Right cardiac atrium (tissue), 5 donors: ENCODE data around the gene TRAPPC2L. TPM values are rescaled to one million over a fixed set of nuclear protein-coding genes. Genes with fewer than 3 reads are reported as not detected.

Source experiments
- ATAC-seq, 2 donors: fragments of 200-7000 bp; cut with Tn5 transposase; one replicate each; pipeline versions ENCODE4 v1.8.0 to v1.9.1; 2020; ENCODE audit warnings: moderate library complexity in 2 of 2, mild to moderate bottlenecking in 1 of 2
- DNase-seq, 3 donors: peaks; one replicate each; pipeline ENCODE4 v3.0.0-alpha.2; 2020
- H3K27ac ChIP-seq: one replicate; pipeline ENCODE4 v1.5.1; 2013; ENCODE audit warnings: mild to moderate bottlenecking, low read length, control low read depth, moderate library complexity
- H3K27me3 ChIP-seq: one replicate; pipeline ENCODE4 v1.6.1; 2013; ENCODE audit not compliant: control insufficient read depth, insufficient read depth
- H3K4me1 ChIP-seq: one replicate; pipeline ENCODE4 v1.6.1; 2013; ENCODE audit warnings: low read length; ENCODE audit not compliant: control insufficient read depth, insufficient read depth
- H3K4me3 ChIP-seq: one replicate; pipeline ENCODE4 v1.5.1; 2013; ENCODE audit warnings: low read length, control low read depth
- H3K9me3 ChIP-seq: one replicate; pipeline ENCODE4 v1.6.1; 2013; ENCODE audit warnings: low read length; ENCODE audit not compliant: control insufficient read depth
- WGBS: extraction: QIAGEN DNeasy Blood & Tissue Kit; methylation state at CpG from one replicate; pipeline ENCODE4 v1.1.7; 2013; 5-methylcytosine and 5-hydroxymethylcytosine counted together
- intact Hi-C, 4 donors: fragments of 100-400 bp; cut with DNase I; formaldehyde crosslinking; loops; one replicate each; pipeline versions ENCODE4 v1.11.0 to v1.14.0; 2022 to 2023
- polyA plus RNA-seq: library from polyadenylated mRNA; stranded (reverse); fragments of 200-250 nt; gene quantifications from one replicate; pipeline ENCODE4 v1.2.3, GENCODE V29; 2013
- total RNA-seq, 4 donors: library from RNA; stranded (reverse); fragmentation: NEBNext Ultra II Directional; extraction: Animal tissue kit (Norgen Biotek cat#: 25700); gene quantifications; one replicate each; pipeline ENCODE4 v1.2.1, GENCODE V29; 2021
- donor health status: healthy with polysubstance abuse.
- donor health status: DM: no; HTN: yes; CAD: no.
- donor health status: DM: no; HTN: no; CAD: no.
- donor health status: DM: no; HTN: yes; CAD: no; lungs with severe emphysema.
- donor health status: DM: yes; HTN: yes; CAD: no.

The TRAPPC2L gene
- total and polyA plus RNA-seq, 5 donors: 43.7 to 61.5 (median 49.6) TPM

DNA sequence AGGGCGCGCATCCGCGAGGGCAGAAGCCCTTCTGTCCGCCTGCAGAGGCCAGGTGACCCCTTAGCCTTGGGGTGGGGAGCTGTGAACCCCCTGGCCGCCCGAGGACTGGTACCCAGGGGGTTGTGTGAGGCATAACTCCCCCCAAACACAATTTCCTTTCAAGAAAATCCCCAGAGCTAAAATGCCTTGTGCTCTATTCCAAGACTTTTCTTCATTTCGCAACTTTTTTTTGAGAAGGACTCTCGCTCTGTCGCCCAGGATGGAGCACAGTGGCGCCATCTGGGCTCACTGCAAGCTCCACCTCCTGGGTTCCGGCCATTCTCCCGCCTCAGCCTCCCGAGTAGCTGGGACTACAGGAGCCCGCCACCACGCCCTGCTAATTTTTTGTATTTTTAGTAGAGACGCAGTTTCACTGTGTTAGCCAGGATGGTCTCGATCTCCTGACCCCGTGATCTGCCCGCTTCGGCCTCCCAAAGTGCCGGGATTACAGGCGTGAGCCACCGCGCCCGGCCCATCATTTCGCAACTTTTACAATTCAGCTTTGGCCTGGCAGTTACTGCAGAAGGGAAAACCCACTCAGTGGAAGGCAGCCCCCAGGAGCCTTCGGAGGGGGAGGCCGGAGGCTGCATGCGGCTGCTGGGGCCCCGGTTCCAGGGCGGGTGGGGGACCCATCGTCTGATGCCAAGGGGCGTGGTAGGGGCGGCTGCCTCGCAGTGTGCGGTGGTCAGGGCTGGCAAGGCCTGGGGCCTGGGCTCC lies 44.2 kb upstream of the TRAPPC2L start:
- intact Hi-C loops: loop anchor here in 1 of 4 donors (10.0 kb wide), 1 partner anchor 352 kb away; no protein-coding TSS in a partner anchor
- Histone ChIP-seq H3K9me3 (no peaks in the 10 kb centered on the region), H3K4me1 (no peaks in the 10 kb centered on the region), H3K27me3 (no peaks in the 10 kb centered on the region), H3K27ac (peak overlapping the region; percentile 97), H3K4me3 (peak overlapping the region; percentile 62)
- peak; percentile 1 to 5 for ATAC-seq
- peak; percentile 75 to 92 (median 87) for DNase-seq
- WGBS: 45% methylated on average over 37 of the region's 37 CpGs

DNA sequence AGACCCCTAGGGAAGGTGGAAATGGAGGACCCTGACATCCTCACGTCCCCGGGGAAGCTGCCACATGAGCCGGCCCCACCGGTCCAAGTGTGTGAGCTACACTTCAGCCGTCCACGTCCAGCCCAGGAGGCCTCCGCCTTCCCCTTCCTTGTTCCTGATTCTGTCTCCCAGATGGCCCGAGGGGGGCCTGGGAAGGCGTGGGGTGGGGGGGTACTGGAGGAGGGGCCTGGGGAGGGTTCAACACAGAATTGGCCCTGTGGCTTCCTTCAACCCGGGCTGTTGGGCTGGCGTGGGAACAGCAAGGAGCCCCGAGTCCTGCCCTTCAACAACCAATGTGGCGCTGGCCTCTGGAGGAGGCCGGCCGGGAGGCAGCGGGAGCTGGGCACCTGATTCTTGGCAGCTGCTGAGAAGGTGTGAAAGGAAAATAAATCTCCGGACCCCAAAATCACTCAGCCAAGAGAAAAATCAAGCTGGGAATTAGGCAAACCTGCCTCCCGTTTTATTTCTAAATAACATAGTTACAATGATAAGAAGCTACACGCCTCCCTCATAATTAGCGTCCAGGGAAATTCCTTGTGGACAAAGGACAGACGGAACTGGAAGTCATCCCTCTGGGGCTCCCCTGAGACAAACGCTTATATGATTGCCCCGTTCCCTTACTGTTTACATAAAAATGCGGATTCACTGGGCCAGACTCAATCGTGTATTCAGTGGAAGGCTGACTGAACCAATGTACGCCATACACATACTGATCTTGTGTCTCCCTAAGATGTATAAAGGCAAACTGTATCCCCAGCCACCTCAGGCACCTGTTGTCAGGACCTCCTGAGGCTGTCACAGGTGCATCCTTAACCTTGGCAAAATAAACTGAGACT lies 43.4 kb upstream of the TRAPPC2L start:
- intact Hi-C loops: loop anchor here in 1 of 4 donors (10.0 kb wide), 1 partner anchor 351 kb away; no protein-coding TSS in a partner anchor
- WGBS: 49% methylated on average over 26 of the region's 26 CpGs
- Histone ChIP-seq H3K27ac (no peak overlapping the region), H3K9me3 (no peaks in the 10 kb centered on the region), H3K4me3 (no peak overlapping the region), H3K27me3 (no peaks in the 10 kb centered on the region), H3K4me1 (no peaks in the 10 kb centered on the region)
- peak in 1 of 3 donors; percentile 23 for DNase-seq
- no peak for ATAC-seq

DNA sequence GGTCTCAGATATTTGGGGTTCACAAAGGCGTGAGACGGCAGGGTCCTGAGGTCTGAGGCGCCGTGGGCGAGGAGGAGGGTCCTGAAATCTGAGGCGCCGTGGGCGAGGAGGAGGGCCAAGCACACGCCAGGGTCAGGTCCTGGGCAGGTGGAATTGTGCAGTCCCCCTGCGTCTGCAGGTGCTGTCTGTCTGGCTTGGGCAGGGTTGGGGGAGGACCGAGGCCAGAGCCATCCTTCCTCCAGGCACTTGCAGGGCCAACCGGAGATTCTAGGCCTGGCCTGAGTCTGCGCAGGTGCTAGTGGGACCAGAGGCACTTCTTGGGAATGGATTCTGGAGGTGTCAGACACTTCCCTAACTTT lies 42.8 kb upstream of the TRAPPC2L start:
- no peak for DNase-seq
- Histone ChIP-seq H3K4me3 (no peak overlapping the region), H3K27me3 (no peaks in the 10 kb centered on the region), H3K9me3 (no peaks in the 10 kb centered on the region), H3K4me1 (no peaks in the 10 kb centered on the region), H3K27ac (no peak overlapping the region)
- intact Hi-C loops: loop anchor here in 1 of 4 donors (10.0 kb wide), 1 partner anchor 351 kb away; no protein-coding TSS in a partner anchor
- ATAC-seq: no peak
- WGBS: 91% methylated on average over 13 of the region's 13 CpGs

DNA sequence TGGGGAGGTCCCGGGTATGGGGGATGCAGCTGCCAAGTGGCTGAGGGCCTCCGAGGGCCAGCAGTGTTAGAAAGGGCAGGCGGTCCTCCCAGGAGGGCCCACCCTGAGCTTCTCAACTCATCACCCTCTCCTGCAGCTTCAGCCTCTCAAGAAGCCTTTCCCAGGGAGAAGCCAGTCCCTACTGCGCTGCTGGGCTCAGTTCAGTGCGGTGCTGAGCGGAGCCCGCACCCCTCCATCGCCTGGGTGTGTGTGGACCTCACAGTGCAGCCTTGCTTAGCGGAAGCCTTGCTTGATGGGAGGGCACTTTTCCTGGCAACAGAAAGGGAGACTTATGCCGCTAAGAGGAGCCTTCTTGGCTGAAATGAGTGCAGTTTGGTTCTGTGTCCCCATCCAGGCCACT lies 41.7 kb upstream of the TRAPPC2L start:
- 78% methylated on average over 10 of the region's 10 CpGs for WGBS
- Histone ChIP-seq H3K9me3 (no peaks in the 10 kb centered on the region), H3K4me1 (no peaks in the 10 kb centered on the region), H3K4me3 (no peak overlapping the region), H3K27me3 (no peaks in the 10 kb centered on the region), H3K27ac (no peak overlapping the region)
- intact Hi-C loops: loop anchor here in 1 of 4 donors (10.0 kb wide), 1 partner anchor 350 kb away; no protein-coding TSS in a partner anchor
- DNase-seq (no peak), ATAC-seq (no peak)

DNA sequence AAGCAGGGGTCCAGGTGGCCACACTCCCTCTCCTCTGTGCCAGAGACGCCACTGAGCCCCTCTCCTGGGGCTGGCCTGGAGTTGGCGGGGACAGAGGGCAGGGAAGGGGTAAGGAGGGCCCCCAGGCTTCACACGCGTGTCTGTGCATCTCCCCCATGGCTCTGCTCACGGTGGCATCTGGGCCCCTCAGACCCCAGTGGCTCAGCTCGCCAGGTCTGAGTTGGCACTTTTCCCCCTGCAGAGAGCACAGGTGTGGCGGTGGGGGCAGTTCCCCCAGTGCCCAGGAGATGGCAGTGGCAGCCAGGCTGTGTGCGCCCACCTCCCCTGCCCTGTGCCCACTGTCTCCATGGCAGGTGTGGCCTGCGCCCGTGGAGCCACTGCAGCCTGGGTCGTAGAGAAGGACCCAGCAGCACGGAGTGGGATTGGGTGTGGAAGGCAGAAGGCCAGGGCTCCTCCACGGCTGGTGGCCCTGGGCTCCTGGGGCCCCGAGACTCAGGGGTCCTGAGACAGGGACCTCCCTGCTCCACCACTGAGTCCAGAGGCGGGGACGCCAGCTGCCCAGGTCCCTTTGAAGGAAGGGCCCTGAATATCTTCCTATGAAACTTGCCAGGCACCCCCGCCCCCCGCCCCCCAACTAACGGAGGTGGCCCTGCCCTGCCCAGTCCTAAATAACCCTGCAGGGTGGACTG lies 40.9 kb upstream of the TRAPPC2L start:
- Histone ChIP-seq H3K4me1 (no peaks in the 10 kb centered on the region), H3K27ac (no peak overlapping the region), H3K27me3 (no peaks in the 10 kb centered on the region), H3K4me3 (no peak overlapping the region), H3K9me3 (no peaks in the 10 kb centered on the region)
- ATAC-seq (no peak), DNase-seq (no peak)
- intact Hi-C loops: loop anchor here in 1 of 4 donors (10.0 kb wide), 1 partner anchor 349 kb away; no protein-coding TSS in a partner anchor
- 56% methylated on average over 19 of the region's 19 CpGs for WGBS

DNA sequence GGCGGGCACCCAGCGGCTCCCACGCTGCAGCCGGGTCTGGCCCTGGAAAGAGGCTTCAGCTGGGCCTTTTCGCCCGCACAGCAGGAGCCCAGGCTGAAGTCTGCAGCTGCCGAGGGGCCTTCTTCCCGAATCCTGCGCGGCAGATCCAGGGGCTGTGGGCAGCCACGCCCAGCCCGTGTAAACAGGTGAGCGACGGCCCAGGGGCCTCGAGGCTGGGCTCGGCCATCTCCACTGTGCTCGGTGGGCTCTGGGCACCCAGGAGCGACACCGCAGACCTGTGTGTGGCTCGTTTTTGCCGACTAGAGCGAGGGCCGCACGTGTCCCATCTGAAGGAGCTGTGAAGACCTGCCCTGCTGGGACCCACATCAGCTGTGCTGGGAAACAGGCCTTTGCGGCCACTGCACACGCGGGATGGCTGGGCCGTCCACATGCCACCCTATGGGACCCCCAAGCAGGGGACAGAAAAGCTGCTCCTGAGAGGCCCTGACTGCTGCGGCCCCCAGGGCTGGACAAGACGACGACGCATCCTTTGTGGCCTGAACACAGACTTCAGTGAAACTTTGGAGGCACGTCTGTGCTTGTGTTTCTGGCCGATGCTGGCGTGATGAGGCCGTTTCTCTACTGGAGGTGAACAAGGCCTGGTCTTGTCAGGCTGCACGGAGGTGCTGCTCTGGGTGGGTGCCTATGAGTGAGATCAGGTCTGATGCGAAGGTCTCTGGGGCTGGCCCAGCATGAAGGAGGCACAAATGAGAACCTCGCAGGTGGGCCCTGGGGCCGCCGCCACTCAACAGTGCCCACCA lies 40.0 kb upstream of the TRAPPC2L start:
- no peaks in the 10 kb centered on the region for H3K27me3 ChIP-seq
- intact Hi-C loops: loop anchor here in 1 of 4 donors (10.0 kb wide), 1 partner anchor 348 kb away; no protein-coding TSS in a partner anchor
- 89% methylated on average over 41 of the region's 41 CpGs for WGBS
- DNase-seq: no peak
- no peak for ATAC-seq
- no peak overlapping the region for H3K4me3 ChIP-seq
- no peaks in the 10 kb centered on the region for H3K4me1 ChIP-seq
- H3K9me3 ChIP-seq: no peaks in the 10 kb centered on the region
- no peak overlapping the region for H3K27ac ChIP-seq

DNA sequence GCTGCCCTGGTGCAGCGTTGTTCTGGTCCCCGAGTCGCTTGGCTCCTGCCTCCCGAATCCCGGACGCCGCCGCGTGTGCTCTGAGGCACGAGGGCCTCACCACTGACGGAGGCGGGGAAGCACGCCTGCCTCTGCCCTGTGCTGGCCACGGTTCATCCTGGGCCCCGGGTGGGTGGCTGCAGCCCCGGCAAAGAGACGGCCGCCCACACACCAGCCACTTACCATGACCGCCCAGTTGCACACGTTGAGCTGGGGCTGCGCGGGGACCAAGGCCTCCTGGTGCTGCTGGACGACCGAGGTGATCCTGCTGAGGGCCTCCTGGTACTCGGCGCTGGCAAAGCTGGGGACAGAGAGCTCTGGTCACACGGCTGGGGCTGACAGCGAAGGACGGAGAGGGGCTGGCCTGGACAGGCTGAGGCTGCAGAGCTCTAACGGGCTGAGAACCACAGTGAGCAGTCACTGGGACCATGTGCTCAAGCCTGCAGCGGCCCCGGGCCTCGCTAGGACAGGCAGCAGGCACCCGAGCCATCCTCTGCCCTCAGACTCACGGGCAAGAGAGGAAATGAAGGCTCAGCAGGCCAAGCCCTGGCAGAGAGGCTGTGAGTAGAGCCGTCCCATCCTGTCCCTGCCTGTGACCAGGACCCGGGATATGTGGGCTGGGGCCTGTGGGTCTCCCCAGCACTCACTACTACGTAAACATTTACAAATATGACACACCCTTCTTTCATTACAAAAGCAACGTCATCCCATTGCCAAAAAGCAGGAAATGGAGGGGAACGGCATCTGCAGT lies 38.9 kb upstream of the TRAPPC2L start:
- Histone ChIP-seq H3K4me3 (no peak overlapping the region), H3K27me3 (no peaks in the 10 kb centered on the region), H3K9me3 (no peaks in the 10 kb centered on the region), H3K4me1 (no peaks in the 10 kb centered on the region), H3K27ac (no peak overlapping the region)
- DNase-seq: no peak
- WGBS: 86% methylated on average over 40 of the region's 40 CpGs
- no peak for ATAC-seq
- intact Hi-C loops: loop anchor here in 1 of 4 donors (10.0 kb wide), 1 partner anchor 347 kb away; no protein-coding TSS in a partner anchor

DNA sequence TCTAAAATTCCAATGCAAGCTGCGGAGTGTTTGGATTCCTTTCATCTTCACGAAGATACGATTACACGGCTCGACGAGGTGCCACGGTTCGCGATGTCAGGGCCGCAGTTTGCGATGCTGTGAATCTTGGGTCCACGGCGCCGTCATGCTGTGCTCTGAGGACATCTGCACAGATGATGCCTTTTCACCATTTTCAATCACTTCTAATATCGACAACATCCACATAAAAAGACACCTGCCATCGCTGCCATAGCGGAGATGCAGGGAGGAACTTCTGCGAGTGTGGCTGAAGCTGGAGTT lies 38.4 kb upstream of the TRAPPC2L start:
- intact Hi-C loops: loop anchor here in 1 of 4 donors (10.0 kb wide), 1 partner anchor 346 kb away; no protein-coding TSS in a partner anchor
- Histone ChIP-seq H3K27ac (no peak overlapping the region), H3K4me3 (no peak overlapping the region), H3K9me3 (no peaks in the 10 kb centered on the region), H3K4me1 (no peaks in the 10 kb centered on the region), H3K27me3 (no peaks in the 10 kb centered on the region)
- ATAC-seq (no peak), DNase-seq (no peak)
- 86% methylated on average over 18 of the region's 18 CpGs for WGBS

DNA sequence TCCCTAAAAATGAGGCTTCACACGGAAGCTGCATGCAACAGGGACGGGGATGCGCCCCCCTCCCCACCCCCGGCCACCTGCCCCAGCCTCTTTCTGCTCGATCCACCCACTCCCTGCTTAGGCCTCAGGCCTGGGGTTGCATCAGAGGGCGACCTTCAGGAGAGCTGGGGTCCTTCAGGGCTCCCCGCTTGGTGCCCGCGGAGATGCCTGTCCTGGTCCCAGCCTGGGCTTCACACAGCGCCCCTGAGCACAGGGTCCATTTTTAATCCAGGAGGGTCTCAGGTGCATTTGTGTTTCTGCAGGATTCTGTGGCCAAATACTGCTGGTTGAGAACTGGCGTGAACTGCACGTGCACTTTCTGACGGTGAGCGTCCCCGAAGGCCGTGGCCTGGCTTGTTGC lies 37.8 kb upstream of the TRAPPC2L start:
- no peak for DNase-seq
- H3K9me3 ChIP-seq: no peaks in the 10 kb centered on the region
- no peaks in the 10 kb centered on the region for H3K4me1 ChIP-seq
- no peak for ATAC-seq
- intact Hi-C loops: loop anchor here in 1 of 4 donors (10.0 kb wide), 1 partner anchor 346 kb away; no protein-coding TSS in a partner anchor
- 88% methylated on average over 16 of the region's 16 CpGs for WGBS
- H3K4me3 ChIP-seq: no peak overlapping the region
- H3K27ac ChIP-seq: no peak overlapping the region
- no peaks in the 10 kb centered on the region for H3K27me3 ChIP-seq
